ENCODE measurements around the gene ZNF677.
A peak's percentile ranks its signal among the peaks of the same experiment; 100 is the strongest.
"Not testable (repeated sequence)": the region's sequence is repeated elsewhere in the genome, so short reads cannot be mapped to it uniquely, and the experiment has no call there.

ZNF677 gene

GRCh38 chr19:53254411-53255341 lies at the start of gene ZNF677:
ZNF677 (minus strand) TSS chr19:53254873; CDS start chr19:53251550, 3,323 bp downstream.
- DNase-seq (ENCODE audit: low read depth in 4 of 4, low spot score in 1 of 4): peak; percentile 53 to 72 (median 62)

GRCh38 chr19:53301341-53301740 lies 46.7 kb upstream of the ZNF677 start:
- DNase-seq (ENCODE audit: low read depth in 4 of 4, low spot score in 1 of 4): not testable (repeated sequence)

GRCh38 chr19:53294786-53295441 lies 40.2 kb upstream of the ZNF677 start:
- no peak for DNase-seq (ENCODE audit: low read depth in 4 of 4, low spot score in 1 of 4)

- no peak for DNase-seq (ENCODE audit: low read depth in 4 of 4, low spot score in 1 of 4)
Measured at GRCh38 chr19:53290758-53291549, 36.3 kb upstream of the ZNF677 start.

- no peak for DNase-seq (ENCODE audit: low read depth in 4 of 4, low spot score in 1 of 4)
Measured at GRCh38 chr19:53285087-53285486, 30.4 kb upstream of the ZNF677 start.

- DNase-seq (ENCODE audit: low read depth in 4 of 4, low spot score in 1 of 4): not testable (repeated sequence)
Measured at GRCh38 chr19:53281947-53282346, 27.3 kb upstream of the ZNF677 start.

GRCh38 chr19:53275480-53275879 lies 20.8 kb upstream of the ZNF677 start:
- no peak for DNase-seq (ENCODE audit: low read depth in 4 of 4, low spot score in 1 of 4)

- no peak for DNase-seq (ENCODE audit: low read depth in 4 of 4, low spot score in 1 of 4)
Measured at GRCh38 chr19:53272044-53272443, 17.4 kb upstream of the ZNF677 start.

GRCh38 chr19:53269861-53270260 lies 15.2 kb upstream of the ZNF677 start:
- not testable (repeated sequence) for DNase-seq (ENCODE audit: low read depth in 4 of 4, low spot score in 1 of 4)

- not testable (repeated sequence) for DNase-seq (ENCODE audit: low read depth in 4 of 4, low spot score in 1 of 4)
Measured at GRCh38 chr19:53267623-53268022, 12.9 kb upstream of the ZNF677 start, which contains the start of gene VN1R4. VN1R4 (minus strand) TSS chr19:53267723; CDS start chr19:53267665, 58 bp downstream.

- not testable (repeated sequence) for DNase-seq (ENCODE audit: low read depth in 4 of 4, low spot score in 1 of 4)
Measured at GRCh38 chr19:53257715-53258342, 3.2 kb upstream of the ZNF677 start, which contains the start of gene VN1R2. VN1R2 (plus strand) TSS chr19:53258292; CDS start chr19:53258376, 84 bp downstream.

- DNase-seq (ENCODE audit: low read depth in 4 of 4, low spot score in 1 of 4): no peak
Measured at GRCh38 chr19:53246498-53246897, 8.2 kb downstream of the ZNF677 start.

GRCh38 chr19:53237114-53237777 lies 17.4 kb downstream of the ZNF677 start:
- DNase-seq (ENCODE audit: low read depth in 4 of 4, low spot score in 1 of 4): no peak

GRCh38 chr19:53224606-53225005 lies 30.1 kb downstream of the ZNF677 start:
- DNase-seq (ENCODE audit: low read depth in 4 of 4, low spot score in 1 of 4): no peak

GRCh38 chr19:53222716-53223115 lies 32.0 kb downstream of the ZNF677 start:
- not testable (repeated sequence) for DNase-seq (ENCODE audit: low read depth in 4 of 4, low spot score in 1 of 4)

GRCh38 chr19:53212703-53213320 lies 41.9 kb downstream of the ZNF677 start:
- no peak for DNase-seq (ENCODE audit: low read depth in 4 of 4, low spot score in 1 of 4)

GRCh38 chr19:53211554-53211953 lies 43.1 kb downstream of the ZNF677 start:
- DNase-seq (ENCODE audit: low read depth in 4 of 4, low spot score in 1 of 4): not testable (repeated sequence)

GRCh38 chr19:53196777-53197396 lies 57.8 kb downstream of the ZNF677 start:
- peak; percentile 95 to 99 (median 98) for DNase-seq (ENCODE audit: low read depth in 4 of 4, low spot score in 1 of 4)

- DNase-seq (ENCODE audit: low read depth in 4 of 4, low spot score in 1 of 4): peak; percentile 33 to 49 (median 46)
Measured at GRCh38 chr19:53195265-53195903, 59.3 kb downstream of the ZNF677 start.

Measured in stimulated activated CD4-positive, alpha-beta T cell treated with anti-CD3 and anti-CD28 coated beads, Interleukin-1b, Interleukin-23, amount 100 ng/mL, for 24 hours (primary cell).